ENCODE measurements around the gene OLFML1. TPM values are rescaled to one million over a fixed set of nuclear protein-coding genes. Genes with fewer than 3 reads are reported as not detected.

Gene OLFML1
- total and polyA plus RNA-seq, 8 donors, result 28.8 to 63.4 (median 45.3) TPM

DNA sequence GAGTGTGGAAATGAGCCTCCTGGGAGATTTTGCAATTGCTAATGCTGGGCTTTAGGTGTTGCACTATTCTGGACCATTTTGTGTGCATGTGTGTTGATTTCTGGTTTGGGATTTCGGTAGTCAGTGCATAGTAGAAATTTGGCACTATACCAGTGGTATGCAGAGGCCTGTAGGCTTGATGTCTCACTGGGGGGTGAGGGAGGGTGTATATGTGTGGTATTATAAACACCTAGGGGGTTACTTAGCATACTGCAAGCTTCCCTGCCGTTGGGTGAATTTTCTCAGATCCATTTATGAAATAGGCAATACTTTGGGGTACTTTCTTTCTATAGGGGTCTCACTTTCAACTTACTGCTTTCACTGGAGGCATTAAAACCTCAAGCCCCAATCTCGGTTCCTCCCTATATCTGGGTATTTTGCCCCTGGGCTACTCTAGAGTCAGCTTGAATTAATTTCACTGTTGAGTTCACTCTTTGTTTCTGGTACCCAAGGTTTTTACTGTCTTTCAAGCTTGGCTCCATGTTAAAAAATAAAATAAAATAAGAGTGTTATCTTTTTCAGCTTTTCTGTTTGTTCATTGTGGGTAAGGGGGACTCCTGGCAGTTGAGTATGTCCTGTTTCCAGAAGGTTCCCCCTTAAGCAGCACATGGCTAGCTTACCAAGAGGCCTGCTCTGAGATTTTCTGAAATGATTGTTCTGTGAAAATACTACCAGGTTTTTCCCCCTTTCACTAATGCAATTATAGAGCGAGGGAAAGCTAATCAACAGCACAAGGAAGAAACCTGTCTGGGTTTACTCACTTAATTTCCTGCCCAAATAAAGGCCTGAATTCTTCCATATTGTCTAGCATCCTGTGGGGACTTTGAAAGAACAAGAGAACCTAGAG, 74.3 kb downstream of the OLFML1 start:
- no peak overlapping the region for H3K4me3 ChIP-seq
- intact Hi-C loops (cut with DNase I), result no loop called here
- TF ChIP-seq, protein P1, sequence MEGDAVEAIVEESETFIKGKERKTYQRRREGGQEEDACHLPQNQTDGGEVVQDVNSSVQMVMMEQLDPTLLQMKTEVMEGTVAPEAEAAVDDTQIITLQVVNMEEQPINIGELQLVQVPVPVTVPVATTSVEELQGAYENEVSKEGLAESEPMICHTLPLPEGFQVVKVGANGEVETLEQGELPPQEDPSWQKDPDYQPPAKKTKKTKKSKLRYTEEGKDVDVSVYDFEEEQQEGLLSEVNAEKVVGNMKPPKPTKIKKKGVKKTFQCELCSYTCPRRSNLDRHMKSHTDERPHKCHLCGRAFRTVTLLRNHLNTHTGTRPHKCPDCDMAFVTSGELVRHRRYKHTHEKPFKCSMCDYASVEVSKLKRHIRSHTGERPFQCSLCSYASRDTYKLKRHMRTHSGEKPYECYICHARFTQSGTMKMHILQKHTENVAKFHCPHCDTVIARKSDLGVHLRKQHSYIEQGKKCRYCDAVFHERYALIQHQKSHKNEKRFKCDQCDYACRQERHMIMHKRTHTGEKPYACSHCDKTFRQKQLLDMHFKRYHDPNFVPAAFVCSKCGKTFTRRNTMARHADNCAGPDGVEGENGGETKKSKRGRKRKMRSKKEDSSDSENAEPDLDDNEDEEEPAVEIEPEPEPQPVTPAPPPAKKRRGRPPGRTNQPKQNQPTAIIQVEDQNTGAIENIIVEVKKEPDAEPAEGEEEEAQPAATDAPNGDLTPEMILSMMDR (IDR thresholded peaks at IDR 0.05), result no peak

More for the DNA sequence above, 74.3 kb downstream of the OLFML1 start:
- no peaks in the 10 kb centered on the region for H3K9me3 ChIP-seq
- DNase-seq, result no peak
- H3K27me3 ChIP-seq, result no peaks in the 10 kb centered on the region
- ATAC-seq, result no peak
- H3K4me1 ChIP-seq, result no peaks in the 10 kb centered on the region
- H3K27ac ChIP-seq, result no peak overlapping the region
- H3K36me3 ChIP-seq, result no peaks in the 10 kb centered on the region

Other genes starting within 250 kb of the OLFML1 start
- under 1 TPM in 1 of 2 donors, not detected in 1; 0.10 TPM for gene SYT9, start 233.6 kb upstream of the OLFML1 start, total RNA-seq
- under 1 TPM; 0.10 to 0.20 (median 0.12) TPM for gene SYT9, start 233.6 kb upstream of the OLFML1 start, polyA plus RNA-seq (ENCODE audit: insufficient read length in 6 of 6)
- 10 to 100 TPM; 18.7 to 20.1 TPM for gene PPFIBP2, start 28.5 kb downstream of the OLFML1 start, total RNA-seq
- gene PPFIBP2, start 28.5 kb downstream of the OLFML1 start, polyA plus RNA-seq (ENCODE audit: insufficient read length in 6 of 6), result 10 to 100 TPM; 35.1 to 48.7 (median 41.9) TPM
- 10 to 100 TPM in 1 of 2 donors, 1 to 10 TPM in 1; 7.9 to 13.1 TPM for gene CYB5R2, start 188.0 kb downstream of the OLFML1 start, total RNA-seq
- 10 to 100 TPM; 14.8 to 22.4 (median 19.8) TPM for gene CYB5R2, start 188.0 kb downstream of the OLFML1 start, polyA plus RNA-seq (ENCODE audit: insufficient read length in 6 of 6)
- 1 to 10 TPM in 1 of 2 donors, under 1 TPM in 1; 0.81 to 4.6 TPM for gene OVCH2, start 221.0 kb downstream of the OLFML1 start, total RNA-seq
- gene OVCH2, start 221.0 kb downstream of the OLFML1 start, polyA plus RNA-seq (ENCODE audit: insufficient read length in 6 of 6), result 1 to 10 TPM; 2.4 to 8.6 (median 5.9) TPM

Measured in left lung (tissue), 10 donors.